ENCODE results near the gene RCAN1. TPM values are rescaled to one million over a fixed set of nuclear protein-coding genes. Genes with fewer than 3 reads are reported as not detected.

Gene RCAN1
- 10 to 100 TPM; 32.1 to 58.6 (median 42.2) TPM for total RNA-seq

- peaks cover 2 to 51% (median 14%) of the 10 kb centered on the region in 3 donors for H3K4me1 ChIP-seq
- peak; percentile 33 to 64 for TF ChIP-seq POLR2A (IDR thresholded peaks at IDR 0.05)
- TF ChIP-seq CTCF (IDR thresholded peaks at IDR 0.05), result peak in 1 of 4 experiments; percentile 6
- peak; percentile 63 for TF ChIP-seq POLR2AphosphoS5 (IDR thresholded peaks at IDR 0.05)
- no peak for TF ChIP-seq EP300 (IDR thresholded peaks at IDR 0.05)
- H3K9me3 ChIP-seq, result no peaks in the 10 kb centered on the region
- no peaks in the 10 kb centered on the region for H3K27me3 ChIP-seq
- no peaks in the 10 kb centered on the region for H3K36me3 ChIP-seq
- peak; percentile 98 for ATAC-seq
- no CpG with 5 or more reads among the region's 121 CpGs for WGBS, 2 donors (ENCODE audit: low coverage in 1 of 2)
- H3K27ac ChIP-seq, result peak within 1 kb of the TSS; percentile 76 to 96 (median 90)
- H3K4me3 ChIP-seq, result peak within 1 kb of the TSS; percentile 69 to 75
Measured at GRCh38 chr21:34614628-34615486, at the start of gene RCAN1. RCAN1 (minus strand) TSS chr21:34615113; CDS start chr21:34615011, 102 bp downstream.

DNA sequence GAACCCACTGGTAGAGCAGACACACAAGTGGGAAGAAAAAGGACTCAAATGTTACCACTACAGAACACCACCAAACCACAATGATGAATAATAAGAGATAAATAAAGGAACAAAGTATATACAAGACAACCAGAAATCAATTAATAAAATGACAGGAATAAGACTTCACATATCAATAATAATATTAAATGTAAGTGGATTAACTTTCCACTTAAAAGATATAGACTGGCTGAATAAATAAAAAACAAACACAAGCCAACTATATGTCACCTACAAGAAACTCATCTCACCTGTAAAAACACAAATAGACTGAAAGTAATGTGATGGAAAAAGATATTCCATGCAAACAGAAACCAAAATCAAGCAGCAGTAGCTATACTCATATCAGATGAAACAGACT, 46.9 kb upstream of the RCAN1 start:
- H3K4me1 ChIP-seq, result no peaks in the 10 kb centered on the region
- H3K36me3 ChIP-seq, result no peaks in the 10 kb centered on the region
- no peak overlapping the region for H3K4me3 ChIP-seq
- H3K27me3 ChIP-seq, result peaks cover 14% of the 10 kb centered on the region
- no peak overlapping the region for H3K27ac ChIP-seq
- H3K9me3 ChIP-seq, result peaks cover 0 to 35% (median 2%) of the 10 kb centered on the region in 3 donors
- TF ChIP-seq EP300 (IDR thresholded peaks at IDR 0.05), result no peak
- no peak for TF ChIP-seq POLR2A (IDR thresholded peaks at IDR 0.05)
- TF ChIP-seq CTCF (IDR thresholded peaks at IDR 0.05), result no peak
- no peak for TF ChIP-seq POLR2AphosphoS5 (IDR thresholded peaks at IDR 0.05)
- no peak for ATAC-seq

GRCh38 chr21:34653522-34653921, 38.6 kb upstream of the RCAN1 start:
- Histone ChIP-seq H3K9me3 (peaks cover 0 to 26% (median 0%) of the 10 kb centered on the region in 3 donors), H3K27me3 (peaks cover 38% of the 10 kb centered on the region), H3K27ac (no peak overlapping the region), H3K36me3 (no peaks in the 10 kb centered on the region), H3K4me3 (no peak overlapping the region), H3K4me1 (no peaks in the 10 kb centered on the region)
- TF ChIP-seq CTCF (IDR thresholded peaks at IDR 0.05) (no peak), EP300 (IDR thresholded peaks at IDR 0.05) (no peak), POLR2AphosphoS5 (IDR thresholded peaks at IDR 0.05) (no peak), POLR2A (IDR thresholded peaks at IDR 0.05) (no peak)
- 69 to 81% methylated on average over 5 to 6 of the region's 6 CpGs for WGBS, 2 donors (ENCODE audit: low coverage in 1 of 2)
- no peak for ATAC-seq

DNA sequence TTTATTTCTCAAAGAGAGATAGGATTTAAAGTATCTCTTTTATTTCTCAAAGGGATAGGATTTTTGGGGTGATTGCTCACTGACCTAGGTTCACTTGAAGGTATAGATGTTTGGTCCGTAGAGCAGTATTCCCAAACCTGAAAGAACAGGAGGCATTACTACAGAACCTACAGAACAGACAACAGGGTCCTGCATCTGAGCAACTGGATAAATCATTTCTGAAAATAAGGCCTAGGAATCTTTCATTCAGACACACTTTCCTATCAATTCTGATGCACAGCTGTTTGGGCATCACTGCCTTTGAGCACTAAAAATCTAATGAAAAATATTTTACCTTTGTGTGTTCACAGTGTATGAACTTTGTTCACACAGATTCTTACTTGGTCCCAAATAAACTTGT, 36.7 kb upstream of the RCAN1 start:
- Histone ChIP-seq H3K4me3 (no peak overlapping the region), H3K9me3 (peaks cover 0 to 26% (median 0%) of the 10 kb centered on the region in 3 donors), H3K27ac (no peak overlapping the region), H3K4me1 (no peaks in the 10 kb centered on the region), H3K36me3 (no peaks in the 10 kb centered on the region), H3K27me3 (peaks cover 50% of the 10 kb centered on the region)
- 83 to 100% methylated on average over 1 of the region's 1 CpG for WGBS, 2 donors (ENCODE audit: low coverage in 1 of 2)
- TF ChIP-seq POLR2A (IDR thresholded peaks at IDR 0.05), result no peak
- no peak for TF ChIP-seq EP300 (IDR thresholded peaks at IDR 0.05)
- no peak for TF ChIP-seq CTCF (IDR thresholded peaks at IDR 0.05)
- no peak for TF ChIP-seq POLR2AphosphoS5 (IDR thresholded peaks at IDR 0.05)
- no peak for ATAC-seq
